Mesendoderm (in vitro differentiated cells): ENCODE results near the gene PLAU.
"Not testable (repeated sequence)": the region's sequence is repeated elsewhere in the genome, so short reads cannot be mapped to it uniquely, and the experiment has no call there.

Source experiments
- DNase-seq: peaks from one replicate; pipeline ENCODE4 v3.0.0; 2013
- H2AK5ac ChIP-seq: 2 replicates; pipeline ENCODE4 v1.6.1; 2013; ENCODE audit warnings: low read length, inconsistent platforms
- H2BK120ac ChIP-seq: 2 replicates; pipeline ENCODE4 v1.6.1; 2013; ENCODE audit warnings: low read depth, mild to moderate bottlenecking, low read length, moderate library complexity, mixed read lengths
- H2BK15ac ChIP-seq: replicated peaks from 2 replicates; pipeline ENCODE4 v1.6.1; 2013; ENCODE audit warnings: low read depth, mild to moderate bottlenecking, moderate library complexity
- H2BK5ac ChIP-seq: 2 replicates; pipeline ENCODE4 v1.6.1; 2013; ENCODE audit warnings: low read length, inconsistent platforms
- H3K18ac ChIP-seq: 2 replicates; pipeline ENCODE4 v1.6.1; 2013; ENCODE audit warnings: mild to moderate bottlenecking, low read length, mixed read lengths
- H3K23ac ChIP-seq: one replicate; pipeline ENCODE4 v1.6.1; 2013; ENCODE audit warnings: low read length
- H3K27ac ChIP-seq: 2 replicates; pipeline ENCODE4 v1.5.1; 2013; ENCODE audit warnings: low read depth, mild to moderate bottlenecking, inconsistent platforms, low read length, moderate library complexity
- H3K27me3 ChIP-seq: 2 replicates; pipeline ENCODE4 v1.6.1; 2013; ENCODE audit warnings: low read length, control low read depth, mild to moderate bottlenecking, inconsistent platforms; ENCODE audit not compliant: insufficient read depth, poor library complexity
- H3K36me3 ChIP-seq: 2 replicates; pipeline ENCODE4 v1.6.1; 2013; ENCODE audit warnings: low read length, inconsistent platforms; ENCODE audit not compliant: control insufficient read depth, insufficient read depth
- H3K4ac ChIP-seq: one replicate; pipeline ENCODE4 v1.6.1; 2013; ENCODE audit warnings: low read depth, mild to moderate bottlenecking, low read length, moderate library complexity
- H3K4me1 ChIP-seq: 2 replicates; pipeline ENCODE4 v1.6.1; 2013; ENCODE audit warnings: low read depth, low read length, inconsistent platforms; ENCODE audit not compliant: control insufficient read depth
- H3K4me2 ChIP-seq: 2 replicates; pipeline ENCODE4 v1.6.1; 2013; ENCODE audit warnings: low read length
- H3K4me3 ChIP-seq: 2 replicates; pipeline ENCODE4 v1.5.1; 2013; ENCODE audit warnings: mild to moderate bottlenecking, low read length
- H3K56ac ChIP-seq: one replicate; pipeline ENCODE4 v1.6.1; 2013; ENCODE audit warnings: low read length
- H3K79me1 ChIP-seq: 2 replicates; pipeline ENCODE4 v1.6.1; 2013; ENCODE audit warnings: low read length, inconsistent platforms
- H3K79me2 ChIP-seq: 2 replicates; pipeline ENCODE4 v1.6.1; 2013; ENCODE audit warnings: mild to moderate bottlenecking, low read length; ENCODE audit not compliant: control insufficient read depth, insufficient read depth
- H3K9ac ChIP-seq: 2 replicates; pipeline ENCODE4 v1.6.1; 2013; ENCODE audit warnings: low read length, inconsistent platforms
- H4K5ac ChIP-seq: one replicate; pipeline ENCODE4 v1.6.1; 2013; ENCODE audit warnings: low read length
- H4K8ac ChIP-seq: one replicate; pipeline ENCODE4 v1.6.1; 2013; ENCODE audit warnings: low read depth, mild to moderate bottlenecking, control low read depth, low read length, moderate library complexity
- WGBS: extraction: QIAGEN DNeasy Blood & Tissue Kit; methylation state at CpG from one replicate; pipeline ENCODE4 v1.1.7; 2013; ENCODE audit warnings: low lambda C conversion rate, missing lambda C conversion rate; ENCODE audit not compliant: insufficient coverage; ENCODE audit errors: extremely low coverage; 5-methylcytosine and 5-hydroxymethylcytosine counted together

PLAU gene

DNA sequence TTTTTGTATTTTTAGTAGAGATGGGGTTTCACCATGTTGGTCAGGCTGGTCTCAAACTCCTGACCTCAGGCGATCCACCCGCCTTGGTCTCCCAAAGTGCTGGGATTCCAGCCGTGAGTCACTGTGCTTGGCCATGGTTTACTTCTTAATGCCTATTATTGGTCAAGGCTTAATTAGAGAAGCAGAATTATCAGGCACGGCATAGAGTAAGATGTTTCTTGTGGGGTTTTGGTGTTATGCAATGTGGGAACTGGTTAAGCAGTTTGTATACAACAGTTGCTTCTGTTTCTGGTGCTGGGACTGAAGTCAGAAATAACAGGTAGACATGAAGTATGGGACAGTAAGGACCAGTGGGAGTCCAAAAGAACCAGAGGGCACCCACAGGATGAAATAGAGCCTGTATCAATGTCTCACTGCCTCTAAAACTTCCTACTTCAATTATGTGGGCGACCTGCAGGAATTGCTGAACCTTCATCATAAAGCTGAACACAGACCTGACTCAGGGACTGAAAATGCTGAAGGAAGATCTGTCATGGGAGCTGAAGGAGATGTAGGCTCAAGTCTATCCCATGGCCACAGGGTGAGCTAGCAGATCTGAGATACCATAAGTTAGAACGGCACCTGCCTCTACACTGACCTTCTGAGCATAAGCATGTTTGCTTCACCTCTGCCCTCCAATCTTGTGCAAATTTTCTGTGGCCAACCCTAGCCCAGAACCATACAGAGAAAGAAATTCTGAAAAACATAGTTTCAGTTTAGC lies 48.7 kb downstream of the PLAU start:
- peak overlapping the region; percentile 42 for H3K56ac ChIP-seq
- peaks cover 3% of the 10 kb centered on the region for H3K4me1 ChIP-seq
- H3K9ac ChIP-seq, result no peak overlapping the region
- no peaks in the 10 kb centered on the region for H3K79me2 ChIP-seq
- no peak overlapping the region for H3K4me2 ChIP-seq
- H3K23ac ChIP-seq, result no peak overlapping the region
- H2BK120ac ChIP-seq, result no peak overlapping the region
- no peak for DNase-seq
- H3K27me3 ChIP-seq, result no peaks in the 10 kb centered on the region
- no peak overlapping the region for H2BK15ac ChIP-seq
- no peak overlapping the region for H4K5ac ChIP-seq
- H3K36me3 ChIP-seq, result no peaks in the 10 kb centered on the region
- no peak overlapping the region for H4K8ac ChIP-seq
- H3K4ac ChIP-seq, result no peak overlapping the region
- no peak overlapping the region for H3K27ac ChIP-seq
- WGBS, result no CpG with 5 or more reads among the region's 6 CpGs
- no peak overlapping the region for H3K4me3 ChIP-seq
- no peak overlapping the region for H2AK5ac ChIP-seq
- no peak overlapping the region for H2BK5ac ChIP-seq
- no peaks in the 10 kb centered on the region for H3K79me1 ChIP-seq
- no peak overlapping the region for H3K18ac ChIP-seq

DNA sequence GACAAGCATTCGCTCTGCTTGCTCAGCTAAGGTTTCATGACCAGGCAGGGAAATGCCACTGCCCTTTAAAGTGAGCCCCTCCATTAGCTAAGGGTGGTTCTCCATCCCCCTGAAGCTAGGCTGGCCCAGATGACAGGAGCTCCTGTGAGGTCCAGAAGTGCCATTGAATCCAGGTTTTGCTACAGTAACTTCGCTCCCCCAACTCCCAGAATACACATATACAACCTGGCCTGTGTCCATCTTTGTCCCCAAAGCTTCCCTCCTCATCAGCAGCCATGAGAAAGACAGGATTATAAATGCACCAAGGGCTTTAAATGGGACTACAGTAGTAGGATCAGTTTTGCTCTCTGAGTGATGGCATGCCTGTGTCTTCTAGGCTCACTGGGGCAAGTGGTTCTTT lies 51.5 kb downstream of the PLAU start:
- no peaks in the 10 kb centered on the region for H3K79me1 ChIP-seq
- H3K18ac ChIP-seq, result no peak overlapping the region
- peaks cover 3% of the 10 kb centered on the region for H3K4me1 ChIP-seq
- DNase-seq, result no peak
- no CpG with 5 or more reads among the region's 2 CpGs for WGBS
- no peak overlapping the region for H2BK120ac ChIP-seq
- peak overlapping the region; percentile 19 for H3K56ac ChIP-seq
- no peak overlapping the region for H4K5ac ChIP-seq
- H3K27me3 ChIP-seq, result no peaks in the 10 kb centered on the region
- H3K4me2 ChIP-seq, result no peak overlapping the region
- H3K79me2 ChIP-seq, result no peaks in the 10 kb centered on the region
- no peak overlapping the region for H4K8ac ChIP-seq
- H3K23ac ChIP-seq, result no peak overlapping the region
- H3K4ac ChIP-seq, result peak overlapping the region; percentile 74
- H3K36me3 ChIP-seq, result no peaks in the 10 kb centered on the region
- H2BK15ac ChIP-seq, result no peak overlapping the region
- no peak overlapping the region for H3K4me3 ChIP-seq
- no peak overlapping the region for H3K27ac ChIP-seq
- no peak overlapping the region for H2AK5ac ChIP-seq
- H2BK5ac ChIP-seq, result no peak overlapping the region
- H3K9ac ChIP-seq, result no peak overlapping the region

DNA sequence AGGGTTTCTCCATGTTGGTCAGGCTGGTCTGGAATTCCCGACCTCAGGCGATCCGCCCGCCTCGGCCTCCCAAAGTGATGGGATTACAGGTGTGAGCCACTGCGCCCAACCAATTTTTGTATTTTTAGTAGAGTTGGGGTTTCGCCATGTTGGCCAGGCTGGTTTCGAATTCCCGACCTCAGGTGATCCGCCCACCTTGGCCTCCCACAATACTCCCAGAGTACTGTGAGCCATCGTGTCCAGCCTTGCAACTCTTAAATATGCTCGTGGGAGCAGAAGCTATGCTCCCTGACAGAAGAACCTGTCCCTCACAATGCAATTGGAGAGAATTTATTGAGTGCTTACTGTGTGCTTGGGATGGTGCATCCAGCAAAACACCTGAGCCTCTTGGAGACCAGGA lies 52.6 kb downstream of the PLAU start:
- not testable (repeated sequence) for H3K79me1 ChIP-seq

DNA sequence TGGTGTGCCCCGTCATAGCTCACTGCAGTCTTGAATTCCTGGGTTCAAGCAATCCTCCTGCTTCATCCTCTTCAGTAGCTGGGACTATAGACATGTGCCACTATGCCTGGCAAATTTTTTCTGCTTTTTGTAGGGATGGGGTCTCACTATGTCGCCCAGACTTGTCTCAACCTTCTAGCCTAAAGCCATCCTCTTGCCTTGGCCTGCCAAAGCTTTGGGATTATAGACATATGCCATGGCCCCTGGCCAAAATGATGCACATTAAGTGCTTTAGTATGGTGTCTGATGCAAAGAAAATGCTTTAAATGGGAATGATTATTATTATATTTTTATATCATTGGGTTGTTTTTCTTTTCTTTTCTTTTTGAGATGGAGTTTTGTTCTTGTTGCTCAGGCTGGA lies 53.8 kb downstream of the PLAU start:
- H3K79me2 ChIP-seq, result no peaks in the 10 kb centered on the region
- WGBS, result no CpG with 5 or more reads among the region's 2 CpGs
- H3K18ac ChIP-seq, result peak overlapping the region; percentile 96
- no peak for DNase-seq
- H2BK120ac ChIP-seq, result peak overlapping the region; percentile 99
- peak overlapping the region; percentile 83 for H2BK5ac ChIP-seq
- peak overlapping the region; percentile 14 for H2BK15ac ChIP-seq
- no peak overlapping the region for H3K4me2 ChIP-seq
- no peak overlapping the region for H4K8ac ChIP-seq
- H3K4me1 ChIP-seq, result peaks cover 14% of the 10 kb centered on the region
- no peak overlapping the region for H3K23ac ChIP-seq
- H3K27ac ChIP-seq, result peak overlapping the region; percentile 98
- no peak overlapping the region for H3K9ac ChIP-seq
- peak overlapping the region; percentile 92 for H3K4ac ChIP-seq
- H3K36me3 ChIP-seq, result no peaks in the 10 kb centered on the region
- no peak overlapping the region for H4K5ac ChIP-seq
- H3K79me1 ChIP-seq, result no peaks in the 10 kb centered on the region
- peak overlapping the region; percentile 28 for H2AK5ac ChIP-seq
- no peak overlapping the region for H3K4me3 ChIP-seq
- H3K56ac ChIP-seq, result peak overlapping the region; percentile 88
- no peaks in the 10 kb centered on the region for H3K27me3 ChIP-seq

More for the DNA sequence above, 52.6 kb downstream of the PLAU start:
- H3K4me1 ChIP-seq, result peaks cover 11% of the 10 kb centered on the region
- H4K8ac ChIP-seq, H3K18ac ChIP-seq, H3K4me2 ChIP-seq, H3K36me3 ChIP-seq, DNase-seq, H3K9ac ChIP-seq, H3K4me3 ChIP-seq, H3K4ac ChIP-seq, H2BK15ac ChIP-seq, H3K27me3 ChIP-seq, H3K23ac ChIP-seq, H3K56ac ChIP-seq, H4K5ac ChIP-seq, H3K79me2 ChIP-seq, H2AK5ac ChIP-seq, H2BK5ac ChIP-seq, H3K27ac ChIP-seq, H2BK120ac ChIP-seq: not testable (repeated sequence)
- no CpG with 5 or more reads among the region's 12 CpGs for WGBS

DNA sequence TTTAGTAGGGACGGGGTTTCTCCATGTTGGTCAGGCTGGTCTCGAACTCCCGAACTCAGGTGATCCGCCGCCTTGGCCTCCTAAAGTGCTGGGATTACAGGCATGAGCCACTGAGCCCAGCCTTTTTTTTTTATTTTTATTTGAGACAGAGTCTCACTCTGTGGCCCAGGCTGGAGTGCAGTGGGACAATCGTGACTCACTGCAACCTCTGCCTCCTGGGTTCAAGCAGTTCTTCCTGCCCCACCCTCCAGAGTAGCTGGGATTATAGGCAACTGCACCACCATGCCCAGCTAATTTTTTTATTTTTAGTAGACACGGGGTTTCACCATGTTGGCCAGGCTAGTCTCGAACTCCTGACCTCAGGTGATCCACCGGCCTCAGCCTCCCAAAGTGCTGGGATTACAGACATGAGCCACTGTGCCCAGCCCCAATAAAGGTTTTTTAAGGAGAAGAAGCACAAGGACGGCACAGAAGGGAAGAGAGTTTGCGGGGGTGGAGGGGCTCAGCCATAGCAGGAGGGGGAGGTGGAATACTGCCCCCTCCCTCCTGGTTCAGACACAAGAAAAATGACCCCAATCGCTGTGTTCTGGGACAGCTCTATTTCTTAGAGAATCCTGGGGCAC lies 54.4 kb downstream of the PLAU start:
- no CpG with 5 or more reads among the region's 12 CpGs for WGBS

More for the DNA sequence above, 54.4 kb downstream of the PLAU start:
- peak overlapping the region; percentile 96 for H3K18ac ChIP-seq
- peak overlapping the region; percentile 95 for H2BK5ac ChIP-seq
- H3K79me1 ChIP-seq, H3K27me3 ChIP-seq, H4K8ac ChIP-seq, H3K23ac ChIP-seq, H2BK15ac ChIP-seq, H3K4me2 ChIP-seq, DNase-seq, H3K36me3 ChIP-seq, H3K79me2 ChIP-seq, H3K4me3 ChIP-seq: not testable (repeated sequence)
- peak overlapping the region; percentile 88 for H3K56ac ChIP-seq
- peaks cover 14% of the 10 kb centered on the region for H3K4me1 ChIP-seq
- peak overlapping the region; percentile 52 for H2AK5ac ChIP-seq
- H2BK120ac ChIP-seq, result peak overlapping the region; percentile 99
- H3K4ac ChIP-seq, result peak overlapping the region; percentile 92
- H4K5ac ChIP-seq, result peak overlapping the region; percentile 53
- peak overlapping the region; percentile 67 for H3K9ac ChIP-seq
- peak overlapping the region; percentile 98 for H3K27ac ChIP-seq
